ENCODE measurements around the gene FCGBP.
"Not testable (repeated sequence)": the region's sequence is repeated elsewhere in the genome, so short reads cannot be mapped to it uniquely, and the experiment has no call there.

FCGBP gene

DNA sequence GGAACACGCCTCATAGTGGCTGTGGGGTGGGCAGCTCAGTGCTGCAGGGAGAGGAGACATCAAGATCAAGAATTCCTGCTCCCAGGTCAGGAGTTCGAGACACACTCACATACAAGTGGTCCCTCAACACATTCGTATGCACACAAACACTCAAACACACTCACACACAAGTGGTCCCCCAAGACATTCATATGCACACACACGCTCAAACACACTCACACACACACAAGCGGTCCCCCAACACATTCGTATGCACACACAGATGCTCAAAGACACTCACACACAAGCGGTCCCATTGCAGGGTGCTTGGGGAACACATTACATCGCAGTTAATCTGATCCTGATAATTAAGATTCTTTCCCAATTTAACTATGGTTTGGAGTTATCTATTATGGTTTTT lies 28.2 kb downstream of the FCGBP start:
- Histone ChIP-seq H3K27ac (ENCODE audit: low read length) (no peak overlapping the region), H3K4me3 (ENCODE audit: low read length) (no peak overlapping the region), H3K9me3 (ENCODE audit: control insufficient read depth, insufficient read depth, low read length) (no peaks in the 10 kb centered on the region), H3K36me3 (ENCODE audit: control insufficient read depth, insufficient read depth, low read length) (no peaks in the 10 kb centered on the region), H3K4me1 (ENCODE audit: control insufficient read depth, insufficient read depth, low read length) (no peaks in the 10 kb centered on the region), H3K27me3 (ENCODE audit: control insufficient read depth, insufficient read depth, low read length) (no peaks in the 10 kb centered on the region)
- 100% methylated on average over 1 of the region's 8 CpGs for WGBS (ENCODE audit: insufficient coverage, insufficient read length)
- no peak for DNase-seq (ENCODE audit: low read depth, low spot score)

DNA sequence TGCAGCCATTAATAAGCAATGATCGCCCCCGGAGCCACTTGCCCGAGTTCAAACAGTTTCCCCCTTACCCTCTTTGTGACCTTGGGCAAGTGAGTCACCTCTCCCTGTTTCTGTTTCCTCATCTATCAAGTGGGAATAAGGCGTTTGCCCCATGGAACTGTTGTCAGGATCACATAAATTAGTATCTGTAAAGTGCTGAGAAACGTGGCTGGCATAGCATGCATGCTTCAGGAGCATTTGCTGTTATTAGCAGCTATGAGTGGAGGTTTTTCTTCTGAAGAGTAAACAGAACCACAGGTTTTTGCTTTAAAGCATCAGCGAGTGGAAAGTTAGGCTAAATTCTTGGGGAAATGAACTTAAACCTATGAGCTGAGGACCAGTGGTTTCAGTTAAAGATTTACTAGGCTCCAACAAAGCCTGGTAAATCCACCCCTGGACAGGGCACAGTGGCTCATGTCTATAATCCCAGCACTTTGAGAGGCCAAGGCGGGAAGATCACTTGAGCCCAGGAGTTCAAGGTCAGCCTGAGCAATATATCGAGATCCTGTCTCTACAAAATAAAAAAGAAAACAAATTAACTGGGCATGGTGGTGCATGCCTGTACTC lies 30.8 kb downstream of the FCGBP start:
- not testable (repeated sequence) for H3K27me3 ChIP-seq (ENCODE audit: control insufficient read depth, insufficient read depth, low read length); DNase-seq (ENCODE audit: low read depth, low spot score); H3K9me3 ChIP-seq (ENCODE audit: control insufficient read depth, insufficient read depth, low read length); H3K4me1 ChIP-seq (ENCODE audit: control insufficient read depth, insufficient read depth, low read length); H3K4me3 ChIP-seq (ENCODE audit: low read length); H3K36me3 ChIP-seq (ENCODE audit: control insufficient read depth, insufficient read depth, low read length); H3K27ac ChIP-seq (ENCODE audit: low read length)
- no CpG with 5 or more reads among the region's 8 CpGs for WGBS (ENCODE audit: insufficient coverage, insufficient read length)

DNA sequence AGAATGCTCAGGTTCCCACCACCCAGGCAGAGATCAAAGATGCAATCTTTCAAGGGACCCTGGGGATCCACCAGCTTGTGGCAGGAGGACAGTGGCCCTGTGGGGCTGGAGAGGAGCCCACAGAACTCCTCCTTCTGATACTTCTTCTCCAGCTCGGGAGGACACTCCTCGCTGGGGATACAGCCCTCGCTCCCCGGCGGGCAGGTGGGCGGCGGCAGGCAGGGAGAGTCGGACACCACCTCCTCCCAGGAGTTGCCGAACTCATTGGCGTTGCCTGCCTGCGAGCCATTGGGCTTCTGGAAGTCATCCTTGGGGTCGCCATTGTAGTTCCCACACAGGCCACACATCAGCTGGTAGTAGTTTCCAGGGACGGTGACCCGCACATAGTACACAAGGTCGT lies 32.1 kb downstream of the FCGBP start:
- not testable (repeated sequence) for H3K36me3 ChIP-seq (ENCODE audit: control insufficient read depth, insufficient read depth, low read length); H3K4me1 ChIP-seq (ENCODE audit: control insufficient read depth, insufficient read depth, low read length); DNase-seq (ENCODE audit: low read depth, low spot score); H3K4me3 ChIP-seq (ENCODE audit: low read length); H3K27ac ChIP-seq (ENCODE audit: low read length); H3K9me3 ChIP-seq (ENCODE audit: control insufficient read depth, insufficient read depth, low read length); H3K27me3 ChIP-seq (ENCODE audit: control insufficient read depth, insufficient read depth, low read length)
- WGBS (ENCODE audit: insufficient coverage, insufficient read length) = no CpG with 5 or more reads among the region's 15 CpGs

DNA sequence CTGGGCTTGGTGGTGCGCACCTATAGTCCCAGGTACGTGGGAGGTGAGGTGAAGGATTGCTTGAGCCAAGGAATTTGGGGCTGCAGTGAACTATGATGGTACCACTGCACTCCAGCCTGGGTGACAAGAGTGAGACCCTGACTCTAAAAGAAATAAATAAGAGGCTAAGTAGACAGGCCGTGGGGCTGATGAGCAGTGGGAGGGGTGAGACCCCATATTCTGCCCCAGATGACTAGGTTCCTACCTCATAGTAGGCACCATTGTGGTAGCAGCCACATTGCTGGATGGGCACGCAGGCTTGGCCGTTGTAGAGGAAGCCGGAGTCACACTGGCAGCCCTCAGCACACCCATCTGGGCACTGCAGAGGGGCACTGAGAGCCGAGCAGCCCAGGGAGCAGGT lies 32.8 kb downstream of the FCGBP start:
- WGBS (ENCODE audit: insufficient coverage, insufficient read length) = no CpG with 5 or more reads among the region's 7 CpGs
- not testable (repeated sequence) for DNase-seq (ENCODE audit: low read depth, low spot score); H3K27me3 ChIP-seq (ENCODE audit: control insufficient read depth, insufficient read depth, low read length); H3K27ac ChIP-seq (ENCODE audit: low read length); H3K36me3 ChIP-seq (ENCODE audit: control insufficient read depth, insufficient read depth, low read length); H3K4me3 ChIP-seq (ENCODE audit: low read length); H3K9me3 ChIP-seq (ENCODE audit: control insufficient read depth, insufficient read depth, low read length); H3K4me1 ChIP-seq (ENCODE audit: control insufficient read depth, insufficient read depth, low read length)

DNA sequence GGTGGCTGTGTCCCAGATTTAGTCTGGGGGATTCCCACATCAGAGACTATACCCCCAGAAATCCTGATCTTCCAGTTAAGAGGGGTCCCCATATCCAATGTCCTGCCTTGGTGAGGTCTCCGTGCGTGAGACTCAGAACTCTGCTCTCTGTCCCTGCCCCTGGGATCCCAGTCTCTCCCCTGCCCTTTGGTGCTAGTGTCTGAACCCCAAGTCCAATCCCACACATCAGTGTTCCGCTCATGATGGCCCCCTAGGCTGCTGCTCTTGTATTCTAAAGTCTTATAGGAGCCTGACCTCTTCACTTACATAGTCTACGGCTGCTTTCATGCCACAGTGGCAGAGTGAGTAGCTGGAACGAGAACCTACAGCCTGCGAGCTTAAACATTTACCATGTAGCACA lies 35.6 kb downstream of the FCGBP start:
- H3K4me1 ChIP-seq (ENCODE audit: control insufficient read depth, insufficient read depth, low read length); H3K27ac ChIP-seq (ENCODE audit: low read length); H3K27me3 ChIP-seq (ENCODE audit: control insufficient read depth, insufficient read depth, low read length); H3K36me3 ChIP-seq (ENCODE audit: control insufficient read depth, insufficient read depth, low read length); H3K4me3 ChIP-seq (ENCODE audit: low read length); DNase-seq (ENCODE audit: low read depth, low spot score); H3K9me3 ChIP-seq (ENCODE audit: control insufficient read depth, insufficient read depth, low read length): not testable (repeated sequence)
- WGBS (ENCODE audit: insufficient coverage, insufficient read length) = no CpG with 5 or more reads among the region's 6 CpGs

DNA sequence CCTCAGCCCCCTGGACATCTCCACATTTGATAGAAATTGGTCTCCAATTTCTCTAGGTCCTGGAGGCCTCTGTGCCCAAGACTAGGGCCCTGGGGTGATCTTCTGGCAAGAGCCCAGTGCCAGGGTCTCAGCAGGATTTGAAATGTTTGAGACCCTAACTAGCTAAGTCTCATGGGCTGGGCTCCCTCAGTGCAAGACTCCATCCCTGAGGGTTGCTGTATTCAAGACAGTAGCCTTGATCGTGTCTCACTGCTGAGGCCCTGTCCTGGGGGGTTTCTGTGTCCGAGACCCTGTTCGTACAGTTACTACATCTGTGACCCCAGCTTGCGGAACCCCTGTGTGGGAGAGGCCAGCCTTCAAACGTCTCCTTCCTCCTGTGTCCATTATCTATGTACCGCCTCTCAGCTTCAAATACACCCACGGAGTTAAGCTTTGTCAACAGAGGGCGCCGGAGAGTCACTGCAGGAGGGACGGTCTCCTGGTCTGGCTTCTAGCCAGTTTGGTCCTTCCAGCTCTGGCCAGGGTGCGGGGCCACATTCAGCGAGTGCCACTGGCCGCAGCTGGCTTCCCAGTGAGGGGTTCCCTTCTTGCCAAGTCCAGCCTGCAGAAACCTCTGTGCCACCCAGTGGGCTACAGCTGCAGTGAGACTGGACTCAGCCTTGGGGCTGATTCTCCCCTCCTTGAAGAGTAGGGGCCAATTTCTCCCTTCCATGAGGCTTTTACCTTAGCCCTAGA lies 36.8 kb downstream of the FCGBP start:
- H3K4me3 ChIP-seq (ENCODE audit: low read length); DNase-seq (ENCODE audit: low read depth, low spot score): not testable (repeated sequence)
- WGBS (ENCODE audit: insufficient coverage, insufficient read length) = no CpG with 5 or more reads among the region's 13 CpGs

DNA sequence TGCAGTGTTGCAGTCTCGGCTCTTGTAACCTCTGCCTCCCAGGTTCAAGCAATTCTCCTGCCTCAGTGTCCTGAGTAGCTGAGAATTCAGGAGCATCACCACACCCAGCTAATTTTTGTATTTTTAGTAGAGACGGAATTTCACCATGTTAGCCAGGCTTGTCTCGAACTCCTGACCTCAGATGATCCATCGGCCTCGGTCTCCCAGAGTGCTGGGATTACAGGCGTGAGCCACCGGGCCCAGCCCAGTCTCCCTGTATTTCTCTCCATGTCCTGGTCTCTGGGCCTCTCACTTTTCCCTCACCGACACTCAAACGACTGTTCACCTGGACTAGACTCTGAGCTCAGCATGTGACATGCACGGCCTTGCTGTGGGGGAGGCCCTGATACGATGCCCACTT lies 39.3 kb downstream of the FCGBP start:
- H3K4me3 ChIP-seq (ENCODE audit: low read length); H3K27me3 ChIP-seq (ENCODE audit: control insufficient read depth, insufficient read depth, low read length); DNase-seq (ENCODE audit: low read depth, low spot score); H3K36me3 ChIP-seq (ENCODE audit: control insufficient read depth, insufficient read depth, low read length); H3K27ac ChIP-seq (ENCODE audit: low read length); H3K4me1 ChIP-seq (ENCODE audit: control insufficient read depth, insufficient read depth, low read length); H3K9me3 ChIP-seq (ENCODE audit: control insufficient read depth, insufficient read depth, low read length): not testable (repeated sequence)
- no CpG with 5 or more reads among the region's 11 CpGs for WGBS (ENCODE audit: insufficient coverage, insufficient read length)

More for the DNA sequence above, 36.8 kb downstream of the FCGBP start:
- not testable (repeated sequence) for H3K27ac ChIP-seq (ENCODE audit: low read length); H3K36me3 ChIP-seq (ENCODE audit: control insufficient read depth, insufficient read depth, low read length); H3K9me3 ChIP-seq (ENCODE audit: control insufficient read depth, insufficient read depth, low read length); H3K27me3 ChIP-seq (ENCODE audit: control insufficient read depth, insufficient read depth, low read length); H3K4me1 ChIP-seq (ENCODE audit: control insufficient read depth, insufficient read depth, low read length)

DNA sequence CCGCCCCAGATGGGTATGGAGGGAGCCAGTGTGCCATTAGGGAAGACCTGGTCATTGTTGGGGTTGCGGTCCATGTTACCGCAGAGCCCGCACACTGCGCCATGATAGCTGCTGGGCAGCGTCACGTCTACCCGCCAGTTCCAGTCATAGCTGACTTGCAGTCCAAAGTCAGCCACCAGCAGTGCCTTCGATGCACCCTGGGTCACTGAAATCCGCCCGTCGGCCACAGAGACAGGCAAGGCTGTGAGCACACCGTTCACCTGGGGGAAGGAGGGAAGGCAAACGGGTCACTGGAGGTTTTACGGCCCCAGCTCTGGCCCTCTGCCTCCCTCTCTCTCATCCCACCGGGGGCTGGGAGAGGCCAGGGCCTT lies 40.2 kb downstream of the FCGBP start:
- WGBS (ENCODE audit: insufficient coverage, insufficient read length) = no CpG with 5 or more reads among the region's 16 CpGs

DNA sequence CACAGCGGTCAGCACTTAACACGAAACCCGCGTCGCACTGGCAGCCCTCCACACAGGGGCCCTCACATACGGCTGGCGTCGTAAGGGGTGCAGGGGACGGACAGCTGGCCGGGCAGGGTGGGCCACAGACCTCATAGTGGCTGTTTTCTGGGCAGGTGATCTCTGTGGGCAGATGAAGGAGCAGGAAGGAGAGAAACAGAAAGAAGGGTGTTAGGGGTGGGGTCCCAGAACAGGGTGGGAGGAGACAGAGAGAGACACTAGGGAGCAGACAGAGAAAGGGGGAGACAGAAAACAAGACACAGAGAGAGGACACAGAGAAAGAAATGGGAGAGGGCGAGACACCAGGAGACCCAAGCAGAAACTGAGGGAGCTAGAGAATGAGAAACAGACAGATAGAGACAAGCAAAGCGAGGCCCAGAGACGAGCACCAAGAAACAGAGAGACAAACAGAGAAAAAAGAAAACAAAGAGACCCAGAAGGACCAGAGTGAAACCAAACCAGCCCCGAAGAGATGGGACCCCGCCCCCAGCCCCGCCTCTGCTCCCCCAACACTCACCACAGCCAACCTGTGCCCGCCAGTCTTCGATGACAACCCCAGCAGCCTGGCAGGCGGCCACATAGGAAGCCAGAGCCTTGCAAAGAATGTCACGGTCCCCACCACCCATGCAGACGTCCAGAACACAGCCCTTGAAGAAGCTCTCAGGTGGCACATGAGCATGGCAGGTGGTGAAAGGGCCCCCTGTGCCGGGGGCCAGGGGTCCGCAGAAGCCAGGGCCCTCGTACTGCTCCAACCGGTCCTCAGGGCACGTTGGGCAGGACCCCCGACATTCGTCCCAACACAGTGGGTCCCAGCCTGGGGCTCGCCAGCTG lies 40.8 kb downstream of the FCGBP start:
- not testable (repeated sequence) for H3K4me1 ChIP-seq (ENCODE audit: control insufficient read depth, insufficient read depth, low read length); H3K27me3 ChIP-seq (ENCODE audit: control insufficient read depth, insufficient read depth, low read length); H3K9me3 ChIP-seq (ENCODE audit: control insufficient read depth, insufficient read depth, low read length); H3K36me3 ChIP-seq (ENCODE audit: control insufficient read depth, insufficient read depth, low read length); DNase-seq (ENCODE audit: low read depth, low spot score); H3K4me3 ChIP-seq (ENCODE audit: low read length); H3K27ac ChIP-seq (ENCODE audit: low read length)
- no CpG with 5 or more reads among the region's 29 CpGs for WGBS (ENCODE audit: insufficient coverage, insufficient read length)

More for the DNA sequence above, 40.2 kb downstream of the FCGBP start:
- not testable (repeated sequence) for H3K27me3 ChIP-seq (ENCODE audit: control insufficient read depth, insufficient read depth, low read length); H3K27ac ChIP-seq (ENCODE audit: low read length); H3K4me3 ChIP-seq (ENCODE audit: low read length); H3K9me3 ChIP-seq (ENCODE audit: control insufficient read depth, insufficient read depth, low read length); H3K36me3 ChIP-seq (ENCODE audit: control insufficient read depth, insufficient read depth, low read length); H3K4me1 ChIP-seq (ENCODE audit: control insufficient read depth, insufficient read depth, low read length); DNase-seq (ENCODE audit: low read depth, low spot score)

DNA sequence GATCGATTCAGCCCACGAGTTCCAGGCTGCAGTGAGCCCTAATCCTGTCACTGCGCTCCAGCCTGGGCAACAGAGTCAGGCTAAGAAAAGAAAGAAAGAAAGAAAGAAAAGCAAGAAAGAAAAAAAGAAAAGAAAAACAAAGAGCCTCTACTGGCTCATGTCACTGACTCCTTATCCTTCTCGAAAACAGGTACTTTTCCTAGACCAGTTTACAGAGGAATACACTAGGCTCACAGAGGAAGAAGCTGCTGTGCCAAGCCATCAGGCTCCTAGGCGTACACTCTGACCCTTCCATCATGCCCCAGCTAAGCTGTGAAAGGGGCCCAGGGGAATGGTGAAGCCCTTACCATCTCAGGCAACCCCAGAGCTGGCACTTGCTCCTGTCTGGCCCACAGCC lies 41.9 kb downstream of the FCGBP start:
- DNase-seq (ENCODE audit: low read depth, low spot score); H3K9me3 ChIP-seq (ENCODE audit: control insufficient read depth, insufficient read depth, low read length); H3K36me3 ChIP-seq (ENCODE audit: control insufficient read depth, insufficient read depth, low read length); H3K4me1 ChIP-seq (ENCODE audit: control insufficient read depth, insufficient read depth, low read length); H3K4me3 ChIP-seq (ENCODE audit: low read length); H3K27me3 ChIP-seq (ENCODE audit: control insufficient read depth, insufficient read depth, low read length); H3K27ac ChIP-seq (ENCODE audit: low read length): not testable (repeated sequence)
- WGBS (ENCODE audit: insufficient coverage, insufficient read length) = no CpG with 5 or more reads among the region's 5 CpGs

All from iPS DF 6.9 (cell line).